Dedifferentiated amniotic fluid mesenchymal stem cell (primary cell): Measurements from ENCODE around the gene USP16.
"Not testable (repeated sequence)": the region's sequence is repeated elsewhere in the genome, so short reads cannot be mapped to it uniquely, and the experiment has no call there.

Experiments used
- DNase-seq: peaks from one replicate; pipeline ENCODE4 v3.0.0-alpha.2; 2016; ENCODE audit errors: extremely low spot score

Gene USP16

DNA sequence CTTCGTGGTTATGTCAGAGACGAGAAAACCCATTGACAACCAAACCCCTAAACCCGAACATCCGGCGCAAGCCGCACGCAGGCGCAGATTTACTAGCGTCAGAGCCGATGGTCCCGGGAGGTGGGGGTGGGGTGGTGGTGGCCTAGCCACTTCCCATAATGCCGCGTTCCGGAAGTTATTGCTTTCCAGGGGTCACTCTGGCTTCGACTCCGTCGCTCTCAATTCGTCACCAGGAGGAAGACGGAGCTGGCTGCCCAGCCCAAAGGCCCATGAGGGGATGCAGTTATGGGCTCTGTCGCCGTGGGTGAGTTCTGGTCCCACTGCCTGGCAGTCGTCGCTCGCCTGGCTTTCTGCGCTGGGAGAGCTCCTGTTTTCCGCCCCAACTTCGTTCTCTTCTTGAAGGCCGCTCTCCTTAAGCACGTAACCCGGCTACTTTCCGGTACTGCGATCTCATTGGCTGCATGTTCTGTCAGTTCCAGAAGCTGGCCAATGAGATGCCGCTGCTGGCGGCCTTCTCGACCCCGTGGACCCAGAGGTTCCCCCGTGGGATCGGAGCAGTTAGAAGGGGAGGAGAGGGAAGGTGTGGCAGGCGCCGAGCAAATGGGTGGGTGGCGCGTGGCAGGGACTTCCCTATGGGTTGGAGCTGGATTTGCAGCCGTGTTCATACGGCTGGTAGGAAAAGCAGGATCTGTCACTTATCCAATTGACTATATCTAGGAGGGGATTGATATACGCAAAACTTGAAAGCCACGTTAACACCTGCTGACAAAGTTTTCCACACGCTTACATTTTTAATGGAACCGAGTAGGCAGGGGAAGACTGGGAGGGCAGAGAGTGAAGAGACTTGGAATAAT, at the start of gene USP16:
TSS of gene USP16 (plus strand) at position 195 of the 854 bp plus-strand sequence. CDS start 3,246 bp downstream, outside the sequence.
- DNase-seq = peak; percentile 97

GRCh38 chr21:28975397-28975796, 49.1 kb upstream of the USP16 start:
- DNase-seq = peak; percentile 25

- DNase-seq = no peak
These were observed 45.4 kb upstream of the USP16 start for GRCh38 chr21:28979092-28979491.

DNA sequence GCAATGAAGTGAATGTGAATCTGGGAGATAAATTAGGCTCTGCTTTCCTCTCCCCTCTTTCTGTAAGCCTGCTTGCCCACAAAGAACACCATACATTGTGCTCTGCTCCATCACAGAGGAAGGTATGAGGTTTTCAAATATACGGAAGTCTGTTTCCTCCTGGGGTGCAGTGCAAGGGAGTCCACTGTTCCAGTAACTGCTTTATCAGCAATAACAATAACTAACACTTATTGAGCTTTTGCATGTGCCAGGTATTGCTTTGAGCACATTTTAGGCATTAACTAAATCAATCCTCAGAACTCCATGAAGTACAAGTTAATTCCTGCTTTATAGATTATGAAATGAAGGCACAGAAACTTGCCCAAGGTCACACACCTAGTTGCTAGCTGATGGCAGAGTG, 41.8 kb upstream of the USP16 start:
- no peak for DNase-seq

DNA sequence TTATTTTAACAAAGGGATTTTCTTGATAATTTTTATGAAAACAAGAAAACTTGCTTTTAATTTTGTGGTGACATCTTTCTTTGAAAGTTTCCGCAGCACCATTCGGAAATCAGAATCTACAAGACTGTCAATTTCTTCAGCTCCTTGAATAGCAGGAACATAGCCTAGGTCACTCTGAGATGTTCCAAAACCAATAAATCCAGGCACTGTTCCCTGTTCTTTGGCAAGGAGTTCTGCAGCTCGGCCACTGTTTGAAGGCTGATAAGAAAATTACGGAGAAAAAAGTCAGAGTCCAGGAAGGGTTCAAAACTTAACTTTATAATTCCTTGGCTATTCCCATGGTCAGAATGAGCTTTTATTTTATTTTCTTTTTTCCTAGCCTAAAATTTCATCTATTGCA, 37.8 kb upstream of the USP16 start:
- no peak for DNase-seq

- not testable (repeated sequence) for DNase-seq
These were observed 36.3 kb upstream of the USP16 start for GRCh38 chr21:28988146-28988545.

- DNase-seq = no peak
These were observed 32.5 kb upstream of the USP16 start for GRCh38 chr21:28991861-28992525.

DNA sequence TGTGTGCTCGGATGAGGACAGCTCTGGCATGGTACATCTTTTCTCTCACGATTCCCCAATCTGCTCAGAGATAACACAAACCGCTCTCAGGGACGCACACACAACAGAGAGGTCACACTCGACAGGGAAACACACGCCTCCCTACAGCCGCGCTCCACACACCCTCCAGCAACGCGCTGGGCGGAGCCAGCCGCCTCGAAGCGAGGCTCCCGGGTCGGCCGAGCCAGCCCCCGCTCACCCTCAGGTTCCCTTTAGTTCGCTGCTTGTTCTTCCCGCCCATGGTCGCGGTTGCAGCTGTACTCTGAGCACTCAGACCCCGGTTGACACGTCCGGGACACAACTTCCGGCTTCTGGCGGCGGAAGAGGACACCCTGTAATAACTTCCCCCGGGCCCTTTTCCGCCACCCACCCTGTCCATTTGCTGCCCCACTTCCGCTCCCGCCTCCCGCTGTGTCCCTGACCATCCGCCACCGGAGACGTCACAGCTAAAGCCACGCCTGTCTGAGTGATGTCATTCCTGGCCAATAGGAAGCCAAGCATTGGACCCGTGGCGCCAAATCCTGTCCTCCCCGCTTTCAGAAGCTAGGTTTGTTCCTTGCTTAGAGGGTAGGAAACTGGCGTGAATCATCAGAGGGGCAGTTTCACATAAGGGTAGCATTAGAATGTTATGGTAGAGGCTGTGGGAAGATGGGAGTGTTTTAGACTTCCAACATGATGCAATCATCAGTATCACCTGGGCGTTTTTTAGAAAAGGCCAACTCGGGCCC, 31.8 kb upstream of the USP16 start, which contains the start of gene LTN1:
TSS of gene LTN1 (minus strand) at position 352 of the 767 bp plus-strand sequence. CDS start at position 280, 72 bp downstream.
- DNase-seq = peak; percentile 99

GRCh38 chr21:28993293-28993629, 31.2 kb upstream of the USP16 start:
- DNase-seq = no peak

- DNase-seq = peak; percentile 91
These were observed 21.9 kb upstream of the USP16 start for GRCh38 chr21:29002442-29003144.

DNA sequence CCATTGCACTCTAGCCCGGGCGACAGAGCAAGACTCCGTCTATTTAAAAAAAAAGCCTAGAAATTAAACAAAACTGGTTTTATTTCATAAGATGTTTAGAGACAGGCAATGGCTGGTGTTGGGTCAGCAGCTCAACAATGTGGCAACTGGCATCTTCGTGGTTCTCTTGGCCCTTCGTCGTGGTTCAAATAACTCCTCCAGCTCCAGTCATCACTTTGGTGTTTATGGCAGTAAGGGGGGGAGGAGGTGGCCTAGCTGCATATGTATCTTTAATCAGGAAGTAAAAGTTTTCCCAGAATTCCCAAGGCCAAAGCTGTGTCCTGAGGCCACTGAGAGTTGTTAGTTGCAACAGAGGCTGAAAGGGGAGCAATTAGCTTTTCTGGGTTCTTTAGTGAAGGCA, 18.8 kb upstream of the USP16 start:
- no peak for DNase-seq

- no peak for DNase-seq
These were observed 17.3 kb upstream of the USP16 start for GRCh38 chr21:29007135-29007534.

DNA sequence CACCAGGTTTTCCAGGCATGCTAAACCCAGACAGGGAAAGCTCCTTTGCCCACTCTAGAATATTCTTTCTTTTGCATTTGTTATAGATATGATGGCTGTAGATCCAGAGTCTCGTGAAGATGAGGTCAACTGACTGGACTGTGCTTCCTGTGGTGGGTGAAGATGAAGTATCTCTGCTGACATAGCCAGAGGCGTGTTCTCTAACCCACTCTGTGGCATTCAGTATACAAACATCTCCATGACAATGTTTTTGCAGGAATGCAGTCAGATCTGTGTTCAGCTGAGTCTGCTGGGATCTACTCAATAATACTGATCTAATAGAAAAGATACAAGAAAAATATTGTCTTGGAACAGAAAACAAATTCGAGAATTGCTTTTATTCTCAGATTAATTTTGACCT, 16.7 kb upstream of the USP16 start:
- no peak for DNase-seq

GRCh38 chr21:29008367-29008766, 16.1 kb upstream of the USP16 start:
- no peak for DNase-seq

GRCh38 chr21:29011236-29011635, 13.2 kb upstream of the USP16 start:
- DNase-seq = not testable (repeated sequence)

GRCh38 chr21:29017639-29018237, 6.7 kb upstream of the USP16 start:
- DNase-seq = no peak

DNA sequence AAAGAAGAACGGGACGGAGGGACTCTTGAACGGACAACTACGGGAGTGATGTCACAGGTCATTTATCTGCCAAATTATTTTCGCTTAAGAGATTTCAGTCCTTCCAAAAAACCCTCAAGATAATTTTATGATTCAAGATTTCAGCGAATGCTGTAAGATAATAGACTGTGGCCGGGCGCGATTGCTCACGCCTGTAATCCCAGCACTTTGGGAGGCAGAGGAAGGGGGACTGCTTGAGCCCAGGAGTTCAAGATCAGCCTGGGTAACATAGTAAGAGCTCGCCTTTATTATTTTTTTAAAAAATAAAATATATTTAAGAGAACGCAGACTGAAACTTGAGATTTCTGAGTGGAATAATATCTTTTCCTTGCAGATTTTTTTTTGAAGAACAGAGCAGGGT, 5.9 kb upstream of the USP16 start:
- no peak for DNase-seq

- DNase-seq = no peak
These were observed 2.3 kb upstream of the USP16 start for GRCh38 chr21:29022166-29022565.

GRCh38 chr21:29025328-29025713, 853 bp downstream of the USP16 start:
- DNase-seq = no peak

DNA sequence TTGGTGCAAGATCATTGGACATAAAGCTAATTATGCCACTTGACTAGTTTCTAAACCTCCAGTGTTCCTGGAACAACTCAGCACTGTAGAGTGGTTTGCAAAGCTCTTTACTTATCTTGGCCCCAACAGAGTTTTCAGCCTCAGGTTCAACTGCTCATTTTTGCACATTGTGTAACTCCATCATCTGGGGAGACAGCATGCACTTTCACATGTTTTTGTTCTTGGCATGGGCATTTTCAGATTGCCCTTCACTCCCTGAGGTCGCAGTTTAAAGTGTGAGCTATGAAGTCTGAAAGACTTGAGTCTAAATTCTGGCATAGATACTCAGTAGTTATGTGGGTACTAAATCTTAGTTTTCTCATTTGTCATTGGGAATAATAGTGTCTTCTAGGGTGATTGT, 5.1 kb downstream of the USP16 start:
- DNase-seq = no peak

GRCh38 chr21:29030909-29031308, 6.4 kb downstream of the USP16 start:
- DNase-seq = no peak
